ENCODE data around the gene CHD6. TPM values are rescaled to one million over a fixed set of nuclear protein-coding genes. Genes with fewer than 3 reads are reported as not detected.

Gene CHD6
- total and polyA plus RNA-seq, 2 experiments from 2014 or later: 41.0 to 158 TPM

DNA sequence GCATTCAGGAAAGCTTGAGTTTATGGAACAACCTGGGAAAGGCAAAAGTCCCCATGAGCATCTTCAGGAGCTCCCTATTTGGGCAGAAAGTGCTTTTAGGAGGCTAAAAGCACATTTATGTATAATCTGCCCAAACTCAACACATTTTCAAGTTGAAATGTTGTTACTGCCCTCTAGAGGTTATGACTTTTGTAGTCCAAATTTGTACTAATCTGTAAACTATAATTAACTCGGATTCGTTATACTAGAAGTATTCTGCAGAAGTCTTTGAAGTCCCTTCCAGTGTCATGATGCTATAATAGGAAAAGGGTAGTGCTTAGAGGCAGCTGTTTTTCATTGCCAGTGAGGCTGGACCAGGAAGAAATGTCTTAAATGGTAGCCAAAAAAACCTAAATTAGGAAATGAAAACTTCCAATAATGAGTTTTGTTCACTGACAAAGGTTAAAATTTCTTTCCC, 206.8 kb downstream of the CHD6 start:
- Mint-ChIP-seq H3K4me1 (no peaks in the 10 kb centered on the region), H3K36me3 (ENCODE audit: low read depth) (peaks cover 75% of the 10 kb centered on the region), H3K9me3 (no peaks in the 10 kb centered on the region; the same call in 2 of the 3 replicates), H3K27ac (no peak overlapping the region), H3K27me3 (ENCODE audit: insufficient read depth, low read depth, poor library complexity) (no peaks in the 10 kb centered on the region), H3K4me3 (no peak overlapping the region)
- no peak overlapping the region for H3K4me3 ChIP-seq
- DNase-seq (ENCODE audit: low spot score) (peak; percentile 28), ATAC-seq (no peak)
- peaks cover 39% of the 10 kb centered on the region for H3K36me3 ChIP-seq (ENCODE audit: insufficient read depth)
- no peaks in the 10 kb centered on the region for H3K27me3 ChIP-seq (ENCODE audit: insufficient read depth)
- no peaks in the 10 kb centered on the region for H3K79me2 ChIP-seq (replicated peaks; ENCODE audit: insufficient read depth)
- no peaks in the 10 kb centered on the region for H3F3A ChIP-seq (replicated peaks; ENCODE audit: low read depth)
- no peaks in the 10 kb centered on the region for H3K4me1 ChIP-seq (ENCODE audit: insufficient read depth)
- H4K20me1 ChIP-seq (replicated peaks; ENCODE audit: insufficient read depth): peaks cover 6% of the 10 kb centered on the region; the same call in 1 of the 2 replicates
- H3K9me2 ChIP-seq (ENCODE audit: insufficient read depth): no peaks in the 10 kb centered on the region
- TF ChIP-seq, protein P1, sequence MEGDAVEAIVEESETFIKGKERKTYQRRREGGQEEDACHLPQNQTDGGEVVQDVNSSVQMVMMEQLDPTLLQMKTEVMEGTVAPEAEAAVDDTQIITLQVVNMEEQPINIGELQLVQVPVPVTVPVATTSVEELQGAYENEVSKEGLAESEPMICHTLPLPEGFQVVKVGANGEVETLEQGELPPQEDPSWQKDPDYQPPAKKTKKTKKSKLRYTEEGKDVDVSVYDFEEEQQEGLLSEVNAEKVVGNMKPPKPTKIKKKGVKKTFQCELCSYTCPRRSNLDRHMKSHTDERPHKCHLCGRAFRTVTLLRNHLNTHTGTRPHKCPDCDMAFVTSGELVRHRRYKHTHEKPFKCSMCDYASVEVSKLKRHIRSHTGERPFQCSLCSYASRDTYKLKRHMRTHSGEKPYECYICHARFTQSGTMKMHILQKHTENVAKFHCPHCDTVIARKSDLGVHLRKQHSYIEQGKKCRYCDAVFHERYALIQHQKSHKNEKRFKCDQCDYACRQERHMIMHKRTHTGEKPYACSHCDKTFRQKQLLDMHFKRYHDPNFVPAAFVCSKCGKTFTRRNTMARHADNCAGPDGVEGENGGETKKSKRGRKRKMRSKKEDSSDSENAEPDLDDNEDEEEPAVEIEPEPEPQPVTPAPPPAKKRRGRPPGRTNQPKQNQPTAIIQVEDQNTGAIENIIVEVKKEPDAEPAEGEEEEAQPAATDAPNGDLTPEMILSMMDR (conservative IDR thresholded peaks at IDR 0.05; ENCODE audit: low read depth in 2 of 2): peak in 1 of 2 experiments; percentile 50; a peak in 3 of 4 replicates
- TF ChIP-seq POLR2AphosphoS5 (IDR thresholded peaks at IDR 0.05; ENCODE audit: low read depth): no peak
- no peak overlapping the region for H3K27ac ChIP-seq (ENCODE audit: low read depth)
- no peak overlapping the region for H3K4me2 ChIP-seq
- no peak overlapping the region for H2AFZ ChIP-seq

DNA sequence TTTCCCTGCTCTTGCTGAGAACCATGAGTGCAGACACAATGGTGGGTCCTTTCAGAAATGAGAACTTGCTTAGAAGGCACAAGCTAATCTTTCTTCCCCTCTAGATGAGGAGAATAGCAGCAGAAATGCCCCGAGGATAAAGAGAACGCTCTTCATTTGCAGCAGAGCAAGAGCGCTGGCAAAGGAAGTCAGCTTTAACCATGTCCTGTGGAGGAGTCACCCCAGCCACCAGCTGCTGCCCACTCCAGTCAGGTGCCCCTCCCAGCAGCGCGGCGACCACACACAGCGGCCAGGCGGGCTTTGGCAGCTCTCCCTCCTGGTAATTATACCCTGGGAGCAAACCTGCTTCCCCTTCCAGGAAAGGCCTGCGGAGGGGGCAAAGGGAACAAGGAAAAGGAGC, 209.2 kb downstream of the CHD6 start:
- Histone ChIP-seq H3K79me2 (replicated peaks; ENCODE audit: insufficient read depth) (no peaks in the 10 kb centered on the region), H3K36me3 (ENCODE audit: insufficient read depth) (peaks cover 33% of the 10 kb centered on the region), H3K27ac (ENCODE audit: low read depth) (no peak overlapping the region), H3K4me2 (no peak overlapping the region), H3K4me1 (ENCODE audit: insufficient read depth) (no peaks in the 10 kb centered on the region), H3K9me2 (ENCODE audit: insufficient read depth) (no peaks in the 10 kb centered on the region), H2AFZ (no peak overlapping the region), H3F3A (replicated peaks; ENCODE audit: low read depth) (no peaks in the 10 kb centered on the region), H3K4me3 (no peak overlapping the region), H3K27me3 (ENCODE audit: insufficient read depth) (no peaks in the 10 kb centered on the region), H4K20me1 (replicated peaks; ENCODE audit: insufficient read depth) (peaks cover 6% of the 10 kb centered on the region; the same call in 1 of the 2 replicates)
- Mint-ChIP-seq H3K27me3 (ENCODE audit: insufficient read depth, low read depth, poor library complexity) (no peaks in the 10 kb centered on the region), H3K27ac (no peak overlapping the region), H3K4me1 (no peaks in the 10 kb centered on the region), H3K36me3 (ENCODE audit: low read depth) (peaks cover 71% of the 10 kb centered on the region), H3K9me3 (no peaks in the 10 kb centered on the region; the same call in 2 of the 3 replicates), H3K4me3 (no peak overlapping the region)
- no peak for ATAC-seq
- no peak for DNase-seq (ENCODE audit: low spot score)
- TF ChIP-seq CREB1 (CRISPR knock-in tag; IDR thresholded peaks at IDR 0.05; ENCODE audit: low read depth) (no peak), ZNF114 (CRISPR knock-in tag; IDR thresholded peaks at IDR 0.05) (no peak), EZH2phosphoT487 (IDR thresholded peaks at IDR 0.05; ENCODE audit: unreplicated experiment) (no peak), NANOG (IDR thresholded peaks at IDR 0.05; ENCODE audit: borderline replicate concordance) (no peak), JUNB (IDR thresholded peaks at IDR 0.05; ENCODE audit: unreplicated experiment) (no peak), EZH2 (IDR thresholded peaks at IDR 0.05; ENCODE audit: low read depth, unreplicated experiment) (no peak), ZNF331 (CRISPR knock-in tag; IDR thresholded peaks at IDR 0.05; ENCODE audit: low read depth) (no peak), STAT1 (IDR thresholded peaks at IDR 0.05; ENCODE audit: unreplicated experiment) (no peak), POLR2AphosphoS5 (IDR thresholded peaks at IDR 0.05; ENCODE audit: low read depth) (no peak)
- TF ChIP-seq, protein P2, sequence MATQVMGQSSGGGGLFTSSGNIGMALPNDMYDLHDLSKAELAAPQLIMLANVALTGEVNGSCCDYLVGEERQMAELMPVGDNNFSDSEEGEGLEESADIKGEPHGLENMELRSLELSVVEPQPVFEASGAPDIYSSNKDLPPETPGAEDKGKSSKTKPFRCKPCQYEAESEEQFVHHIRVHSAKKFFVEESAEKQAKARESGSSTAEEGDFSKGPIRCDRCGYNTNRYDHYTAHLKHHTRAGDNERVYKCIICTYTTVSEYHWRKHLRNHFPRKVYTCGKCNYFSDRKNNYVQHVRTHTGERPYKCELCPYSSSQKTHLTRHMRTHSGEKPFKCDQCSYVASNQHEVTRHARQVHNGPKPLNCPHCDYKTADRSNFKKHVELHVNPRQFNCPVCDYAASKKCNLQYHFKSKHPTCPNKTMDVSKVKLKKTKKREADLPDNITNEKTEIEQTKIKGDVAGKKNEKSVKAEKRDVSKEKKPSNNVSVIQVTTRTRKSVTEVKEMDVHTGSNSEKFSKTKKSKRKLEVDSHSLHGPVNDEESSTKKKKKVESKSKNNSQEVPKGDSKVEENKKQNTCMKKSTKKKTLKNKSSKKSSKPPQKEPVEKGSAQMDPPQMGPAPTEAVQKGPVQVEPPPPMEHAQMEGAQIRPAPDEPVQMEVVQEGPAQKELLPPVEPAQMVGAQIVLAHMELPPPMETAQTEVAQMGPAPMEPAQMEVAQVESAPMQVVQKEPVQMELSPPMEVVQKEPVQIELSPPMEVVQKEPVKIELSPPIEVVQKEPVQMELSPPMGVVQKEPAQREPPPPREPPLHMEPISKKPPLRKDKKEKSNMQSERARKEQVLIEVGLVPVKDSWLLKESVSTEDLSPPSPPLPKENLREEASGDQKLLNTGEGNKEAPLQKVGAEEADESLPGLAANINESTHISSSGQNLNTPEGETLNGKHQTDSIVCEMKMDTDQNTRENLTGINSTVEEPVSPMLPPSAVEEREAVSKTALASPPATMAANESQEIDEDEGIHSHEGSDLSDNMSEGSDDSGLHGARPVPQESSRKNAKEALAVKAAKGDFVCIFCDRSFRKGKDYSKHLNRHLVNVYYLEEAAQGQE (IDR thresholded peaks at IDR 0.05; ENCODE audit: unreplicated experiment): no peak
- TF ChIP-seq, protein P3, sequence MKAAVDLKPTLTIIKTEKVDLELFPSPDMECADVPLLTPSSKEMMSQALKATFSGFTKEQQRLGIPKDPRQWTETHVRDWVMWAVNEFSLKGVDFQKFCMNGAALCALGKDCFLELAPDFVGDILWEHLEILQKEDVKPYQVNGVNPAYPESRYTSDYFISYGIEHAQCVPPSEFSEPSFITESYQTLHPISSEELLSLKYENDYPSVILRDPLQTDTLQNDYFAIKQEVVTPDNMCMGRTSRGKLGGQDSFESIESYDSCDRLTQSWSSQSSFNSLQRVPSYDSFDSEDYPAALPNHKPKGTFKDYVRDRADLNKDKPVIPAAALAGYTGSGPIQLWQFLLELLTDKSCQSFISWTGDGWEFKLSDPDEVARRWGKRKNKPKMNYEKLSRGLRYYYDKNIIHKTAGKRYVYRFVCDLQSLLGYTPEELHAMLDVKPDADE (IDR thresholded peaks at IDR 0.05): no peak
- TF ChIP-seq, protein P1 (conservative IDR thresholded peaks at IDR 0.05; ENCODE audit: low read depth in 2 of 2): no peak
